PC-3 (cell line): ENCODE results near the gene RCBTB2. TPM values are rescaled to one million over a fixed set of nuclear protein-coding genes. Genes with fewer than 3 reads are reported as not detected.

Experiments used
- ATAC-seq: fragments of 200-7000 bp; cut with Tn5 transposase; 2 replicates; pipeline ENCODE4 v1.9.1; 2020; ENCODE audit warnings: mild to moderate bottlenecking, moderate library complexity
- BruUV-seq: library from RNA; stranded (reverse); fragments of 400-500 nt; replicated peaks from 2 replicates; lab custom pipeline; 2021; lab: Mats Ljungman, UMichigan
- CTCF ChIA-PET: fragments of 300-600 bp; sonication (Branson Sonifier 250); formaldehyde crosslinking; loops from one replicate; lab custom pipeline; 2022; ENCODE audit warnings: antibody characterized with exemption; lab: Charles Lee
- POLR2A ChIA-PET: fragments of 300-600 bp; sonication (Branson Sonifier 250); formaldehyde crosslinking; loops from one replicate; lab custom pipeline; 2022; ENCODE audit warnings: antibody characterized with exemption; ENCODE audit not compliant: unreplicated experiment; lab: Charles Lee
- DNase-seq: peaks from one replicate; pipeline ENCODE4 v3.0.0-alpha.2; 2015
- H2AFZ ChIP-seq: fragments of 300-600 bp; sonication (generic); 2 replicates; pipeline ENCODE4 v1.6.0; 2016; ENCODE audit warnings: antibody characterized with exemption, low read length
- H3F3A ChIP-seq: fragments of 300-600 bp; sonication (generic); one replicate; pipeline ENCODE4 v1.6.0; 2017; ENCODE audit warnings: antibody characterized with exemption, low read length, control low read depth, mild to moderate bottlenecking; ENCODE audit not compliant: unreplicated experiment
- H3K27ac ChIP-seq: fragments of 300-600 bp; sonication (generic); 2 replicates; pipeline ENCODE4 v1.5.1; 2016; ENCODE audit warnings: mild to moderate bottlenecking, low read length
- H3K27me3 ChIP-seq: fragments of 300-600 bp; sonication (generic); 2 replicates; pipeline ENCODE4 v1.6.1; 2016; ENCODE audit warnings: low read length, mixed read lengths
- H3K36me3 ChIP-seq: fragments of 300-600 bp; sonication (generic); 2 replicates; pipeline ENCODE4 v1.6.1; 2016; ENCODE audit warnings: low read depth, mixed run types, low read length, mixed read lengths
- H3K4me1 ChIP-seq: fragments of 300-600 bp; sonication (generic); 2 replicates; pipeline ENCODE4 v1.5.1; 2016; ENCODE audit warnings: low read length; ENCODE audit not compliant: insufficient read depth
- H3K4me2 ChIP-seq: fragments of 300-600 bp; sonication (generic); 2 replicates; pipeline ENCODE4 v1.6.0; 2016; ENCODE audit warnings: low read length
- H3K4me3 ChIP-seq: fragments of 300-600 bp; sonication (generic); 2 replicates; pipeline ENCODE4 v1.5.1; 2016; ENCODE audit warnings: mild to moderate bottlenecking, low read length, mixed read lengths
- H3K79me2 ChIP-seq: fragments of 300-600 bp; sonication (generic); 2 replicates; pipeline ENCODE4 v1.6.1; 2017; ENCODE audit warnings: low read length, mixed read lengths
- H3K9ac ChIP-seq: fragments of 300-600 bp; sonication (generic); 2 replicates; pipeline ENCODE4 v1.6.0; 2016; ENCODE audit warnings: mild to moderate bottlenecking, low read length
- H3K9me2 ChIP-seq: fragments of 300-600 bp; sonication (generic); replicated peaks from 2 replicates; pipeline ENCODE4 v1.6.1; 2016; ENCODE audit warnings: mixed run types, low read length, mixed read lengths
- H3K9me3 ChIP-seq: fragments of 300-600 bp; sonication (generic); 2 replicates; pipeline ENCODE4 v1.6.1; 2016; ENCODE audit warnings: low read length, mixed read lengths
- H4K20me1 ChIP-seq: fragments of 300-600 bp; sonication (generic); 2 replicates; pipeline ENCODE4 v1.6.1; 2016; ENCODE audit warnings: low read length, mixed read lengths
- CTCF ChIP-seq: fragments of 300-600 bp; sonication (generic); conservative IDR thresholded peaks from 2 replicates; pipeline ENCODE4 v1.5.1; 2017; ENCODE audit warnings: antibody characterized with exemption, low read depth, mild to moderate bottlenecking, low read length
- EZH2 ChIP-seq: fragments of 300-600 bp; sonication (generic); IDR thresholded peaks from one replicate; pipeline ENCODE4 v1.6.1; 2017; ENCODE audit warnings: antibody characterized with exemption, mild to moderate bottlenecking, low read length; ENCODE audit not compliant: unreplicated experiment
- EZH2phosphoT487 ChIP-seq: fragments of 300-600 bp; sonication (generic); IDR thresholded peaks from 2 replicates; pipeline ENCODE4 v1.6.1; 2018; ENCODE audit warnings: mild to moderate bottlenecking, antibody characterized with exemption, low read length, borderline replicate concordance
- intact Hi-C: fragments of 100-400 bp; cut with micrococcal nuclease; formaldehyde crosslinking; loops from 2 replicates; pipeline ENCODE4 v1.9.0; 2023
- total RNA-seq: library from RNA; depleted of rRNA; stranded (reverse); fragments of >200 nt; gene quantifications from 2 replicates; pipeline ENCODE4 v1.2.3, GENCODE V29; 2014

The RCBTB2 gene
- total RNA-seq, 1 experiment from 2014 or later = 2.5 TPM

DNA sequence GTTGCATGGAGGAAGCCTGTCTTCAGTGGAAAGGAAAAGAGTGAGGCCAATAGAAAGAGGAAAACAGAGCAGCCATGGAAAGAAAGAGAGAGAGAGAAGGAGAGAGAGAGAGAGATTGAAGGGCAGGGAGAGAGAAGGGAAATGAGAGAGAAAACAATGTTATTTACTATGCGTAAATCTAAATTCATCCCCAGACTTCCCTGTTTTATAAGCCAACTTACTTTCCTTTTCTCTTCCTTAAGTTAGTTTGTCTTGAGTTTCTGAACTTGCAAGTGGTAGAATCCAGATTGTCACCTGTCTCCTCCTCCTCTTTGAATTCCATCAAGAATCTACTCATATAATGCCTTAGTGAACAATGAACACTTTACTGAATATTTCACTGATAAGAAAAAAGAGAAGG, 16.8 kb upstream of the RCBTB2 start:
- no peak overlapping the region for H3K4me3 ChIP-seq
- no peaks in the 10 kb centered on the region for H3K9me2 ChIP-seq
- POLR2A ChIA-PET = no interaction called here
- intact Hi-C loops = no loop called here
- no peak for ATAC-seq
- H3K27me3 ChIP-seq = no peaks in the 10 kb centered on the region
- no peaks in the 10 kb centered on the region for H3K79me2 ChIP-seq
- H4K20me1 ChIP-seq = no peaks in the 10 kb centered on the region
- H3K36me3 ChIP-seq = no peaks in the 10 kb centered on the region
- no peaks in the 10 kb centered on the region for H3K4me1 ChIP-seq
- no peak overlapping the region for H3K4me2 ChIP-seq
- no peak overlapping the region for H3K9ac ChIP-seq
- H3K9me3 ChIP-seq = no peaks in the 10 kb centered on the region
- H3F3A ChIP-seq = no peaks in the 10 kb centered on the region
- H2AFZ ChIP-seq = no peak overlapping the region
- no peak for TF ChIP-seq CTCF
- TF ChIP-seq EZH2 = no peak
- TF ChIP-seq EZH2phosphoT487 = no peak
- CTCF ChIA-PET = no interaction called here
- H3K27ac ChIP-seq = no peak overlapping the region
- no TSS peak for BruUV-seq
- DNase-seq = no peak

GRCh38 chr13:48547663-48548092, 14.8 kb upstream of the RCBTB2 start:
- CTCF ChIA-PET = no interaction called here
- H3K27me3 ChIP-seq = no peaks in the 10 kb centered on the region

More at GRCh38 chr13:48547663-48548092, 14.8 kb upstream of the RCBTB2 start:
- DNase-seq (no peak), ATAC-seq (no peak)
- H3K9me2 ChIP-seq = no peaks in the 10 kb centered on the region
- H3K4me2 ChIP-seq = no peak overlapping the region
- no peaks in the 10 kb centered on the region for H3K36me3 ChIP-seq
- no peaks in the 10 kb centered on the region for H3K4me1 ChIP-seq
- no peaks in the 10 kb centered on the region for H4K20me1 ChIP-seq
- no peak overlapping the region for H2AFZ ChIP-seq
- BruUV-seq = no TSS peak
- no peaks in the 10 kb centered on the region for H3K79me2 ChIP-seq
- no peaks in the 10 kb centered on the region for H3K9me3 ChIP-seq
- intact Hi-C loops = no loop called here
- TF ChIP-seq EZH2 (no peak), CTCF (no peak), EZH2phosphoT487 (no peak)
- H3K4me3 ChIP-seq = no peak overlapping the region
- no peaks in the 10 kb centered on the region for H3F3A ChIP-seq
- no peak overlapping the region for H3K27ac ChIP-seq
- POLR2A ChIA-PET = no interaction called here
- H3K9ac ChIP-seq = no peak overlapping the region
